Caki2 (cell line): ENCODE measurements around the gene NOP16. TPM values are rescaled to one million over a fixed set of nuclear protein-coding genes. Genes with fewer than 3 reads are reported as not detected.

ENCODE experiments used
- DNase-seq: peaks from one replicate; pipeline ENCODE4 v3.0.0-alpha.2; 2015; ENCODE audit warnings: low read depth
- in situ Hi-C: cut with HindIII; loops from 2 replicates; pipeline ENCODE4 v1.10.0; 2016; ENCODE audit warnings: low sequenced_read_pairs, low pct_unique_long_range_greater_than_20kb, mixed read lengths
- total RNA-seq: library from RNA; depleted of rRNA; stranded (reverse); fragments of >200 nt; shearing (Covaris generic); gene quantifications from 2 replicates; pipeline ENCODE4 v1.2.3, GENCODE V29; 2014; ENCODE audit warnings: low replicate concordance

NOP16 gene
- total RNA-seq, 1 experiment from 2014 or later: 17.9 TPM

- DNase-seq: no peak
- in situ Hi-C loops: no loop called here
Measured at GRCh38 chr5:176368726-176369125, 19.7 kb downstream of the NOP16 start.

GRCh38 chr5:176366232-176366894, 22.0 kb downstream of the NOP16 start:
- in situ Hi-C loops: no loop called here
- DNase-seq: no peak

GRCh38 chr5:176365351-176366231, 22.8 kb downstream of the NOP16 start, which contains the start of gene ARL10:
ARL10 (plus strand) TSS chr5:176365487; CDS start chr5:176365564, 77 bp downstream.
- in situ Hi-C loops: no loop called here
- DNase-seq: no peak

- in situ Hi-C loops: no loop called here
- DNase-seq: no peak
Measured at GRCh38 chr5:176364765-176365350, 23.5 kb downstream of the NOP16 start.

- in situ Hi-C loops: no loop called here
Measured at GRCh38 chr5:176362233-176362490, 26.2 kb downstream of the NOP16 start.

GRCh38 chr5:176361437-176362232, 26.8 kb downstream of the NOP16 start, which contains the start of gene KIAA1191:
KIAA1191 (minus strand) TSS chr5:176361764; CDS start chr5:176359508, 2,256 bp downstream.
- peak; percentile 87 for DNase-seq
- in situ Hi-C loops: no loop called here

More at GRCh38 chr5:176362233-176362490, 26.2 kb downstream of the NOP16 start:
- peak; percentile 11 for DNase-seq

- DNase-seq: no peak
- in situ Hi-C loops: no loop called here
Measured at GRCh38 chr5:176360894-176361436, 27.4 kb downstream of the NOP16 start.

GRCh38 chr5:176359658-176360057, 28.7 kb downstream of the NOP16 start:
- DNase-seq: no peak
- in situ Hi-C loops: no loop called here

GRCh38 chr5:176356179-176356566, 32.2 kb downstream of the NOP16 start:
- no peak for DNase-seq
- in situ Hi-C loops: no loop called here

GRCh38 chr5:176355400-176356178, 32.8 kb downstream of the NOP16 start:
- in situ Hi-C loops: no loop called here

GRCh38 chr5:176353533-176353932, 34.9 kb downstream of the NOP16 start:
- in situ Hi-C loops: no loop called here

More at GRCh38 chr5:176355400-176356178, 32.8 kb downstream of the NOP16 start:
- no peak for DNase-seq

GRCh38 chr5:176352116-176352878, 36.1 kb downstream of the NOP16 start:
- DNase-seq: peak; percentile 11

More at GRCh38 chr5:176353533-176353932, 34.9 kb downstream of the NOP16 start:
- no peak for DNase-seq

GRCh38 chr5:176350416-176350815, 38.0 kb downstream of the NOP16 start:
- no peak for DNase-seq
- in situ Hi-C loops: no loop called here

More at GRCh38 chr5:176352116-176352878, 36.1 kb downstream of the NOP16 start:
- in situ Hi-C loops: no loop called here

GRCh38 chr5:176342766-176343458, 45.5 kb downstream of the NOP16 start:
- no peak for DNase-seq
- in situ Hi-C loops: no loop called here

- in situ Hi-C loops: no loop called here
- no peak for DNase-seq
Measured at GRCh38 chr5:176342158-176342483, 46.3 kb downstream of the NOP16 start.
